ENCODE data around the gene WNT7B.
A peak's percentile ranks its signal among the peaks of the same experiment; 100 is the strongest.

Gene WNT7B

GRCh38 chr22:45922661-45923060, 54.3 kb downstream of the WNT7B start:
- no peak for DNase-seq

- no peak for DNase-seq
Observed at GRCh38 chr22:45922256-45922655, 54.7 kb downstream of the WNT7B start.

- no peak for DNase-seq
Observed at GRCh38 chr22:45919504-45920286, 57.3 kb downstream of the WNT7B start.

- no peak for DNase-seq
Observed at GRCh38 chr22:45918459-45919370, 58.2 kb downstream of the WNT7B start.

GRCh38 chr22:45917700-45918458, 59.1 kb downstream of the WNT7B start:
- DNase-seq = no peak

GRCh38 chr22:45917146-45917545, 59.8 kb downstream of the WNT7B start:
- DNase-seq = no peak

GRCh38 chr22:45916515-45916914, 60.4 kb downstream of the WNT7B start:
- no peak for DNase-seq

- DNase-seq = no peak
Observed at GRCh38 chr22:45915841-45916240, 61.1 kb downstream of the WNT7B start.

- no peak for DNase-seq
Observed at GRCh38 chr22:45915151-45915550, 61.8 kb downstream of the WNT7B start.

- DNase-seq = no peak
Observed at GRCh38 chr22:45914309-45914708, 62.7 kb downstream of the WNT7B start.

- no peak for DNase-seq
Observed at GRCh38 chr22:45912910-45913309, 64.1 kb downstream of the WNT7B start.

- peak; percentile 16 for DNase-seq
Observed at GRCh38 chr22:45911601-45912271, 65.2 kb downstream of the WNT7B start.

GRCh38 chr22:45910928-45911467, 66.0 kb downstream of the WNT7B start:
- DNase-seq = no peak

GRCh38 chr22:45908961-45909360, 68.0 kb downstream of the WNT7B start:
- no peak for DNase-seq

- no peak for DNase-seq
Observed at GRCh38 chr22:45907996-45908395, 69.0 kb downstream of the WNT7B start.

GRCh38 chr22:45907378-45907777, 69.6 kb downstream of the WNT7B start:
- no peak for DNase-seq

GRCh38 chr22:45906946-45907345, 70.0 kb downstream of the WNT7B start:
- no peak for DNase-seq

GRCh38 chr22:45905924-45906865, 70.8 kb downstream of the WNT7B start:
- no peak for DNase-seq

GRCh38 chr22:45905326-45905923, 71.5 kb downstream of the WNT7B start:
- no peak for DNase-seq

- DNase-seq = no peak
Observed at GRCh38 chr22:45904236-45904635, 72.7 kb downstream of the WNT7B start.

Data from NCI-H748 treated with DMSO at 0.1 percent for 48 hours (cell line).